ENCODE measurements around the gene METTL22.

METTL22 gene

DNA sequence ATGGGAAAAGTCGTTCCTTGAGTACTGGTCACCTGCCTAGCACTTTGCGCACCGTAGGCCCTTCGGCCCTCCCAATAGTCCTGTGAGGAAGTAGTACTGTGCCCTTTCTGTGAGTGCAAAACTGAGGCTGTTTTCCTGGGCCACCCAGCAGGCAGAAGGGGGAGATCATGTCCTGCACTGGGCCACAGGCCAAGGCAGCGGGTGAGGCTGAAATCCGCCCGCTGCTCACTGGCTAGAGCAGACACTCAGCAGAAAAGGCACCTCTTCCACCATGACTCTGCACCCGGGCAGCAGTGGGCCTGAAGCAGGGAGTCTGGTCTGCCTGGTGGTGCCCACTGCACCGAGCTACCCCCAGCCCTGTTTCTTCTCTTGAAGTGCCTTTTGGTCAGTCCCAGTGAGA lies 20.2 kb downstream of the METTL22 start:
- no peak overlapping the region for H3K4me3 ChIP-seq (ENCODE audit: low read depth, low read length)
- DNase-seq (ENCODE audit: low read depth), result no peak
- TF ChIP-seq CTCF (IDR thresholded peaks at IDR 0.05; ENCODE audit: control insufficient read depth, extremely low read depth, insufficient read depth), result no peak

GRCh38 chr16:8642146-8642545 lies 20.6 kb downstream of the METTL22 start:
- TF ChIP-seq CTCF (IDR thresholded peaks at IDR 0.05; ENCODE audit: control insufficient read depth, extremely low read depth, insufficient read depth), result no peak
- no peak for DNase-seq (ENCODE audit: low read depth)
- H3K4me3 ChIP-seq (ENCODE audit: low read depth, low read length), result no peak overlapping the region

- no peak overlapping the region for H3K4me3 ChIP-seq (ENCODE audit: low read depth, low read length)
- no peak for TF ChIP-seq CTCF (IDR thresholded peaks at IDR 0.05; ENCODE audit: control insufficient read depth, extremely low read depth, insufficient read depth)
- no peak for DNase-seq (ENCODE audit: low read depth)
Observed at GRCh38 chr16:8644211-8645140, 23.0 kb downstream of the METTL22 start.

GRCh38 chr16:8645141-8645521 lies 23.6 kb downstream of the METTL22 start:
- H3K4me3 ChIP-seq (ENCODE audit: low read depth, low read length), result no peak overlapping the region
- TF ChIP-seq CTCF (IDR thresholded peaks at IDR 0.05; ENCODE audit: control insufficient read depth, extremely low read depth, insufficient read depth), result no peak
- no peak for DNase-seq (ENCODE audit: low read depth)

GRCh38 chr16:8645831-8646230 lies 24.3 kb downstream of the METTL22 start:
- H3K4me3 ChIP-seq (ENCODE audit: low read depth, low read length), result no peak overlapping the region
- no peak for TF ChIP-seq CTCF (IDR thresholded peaks at IDR 0.05; ENCODE audit: control insufficient read depth, extremely low read depth, insufficient read depth)
- no peak for DNase-seq (ENCODE audit: low read depth)

DNA sequence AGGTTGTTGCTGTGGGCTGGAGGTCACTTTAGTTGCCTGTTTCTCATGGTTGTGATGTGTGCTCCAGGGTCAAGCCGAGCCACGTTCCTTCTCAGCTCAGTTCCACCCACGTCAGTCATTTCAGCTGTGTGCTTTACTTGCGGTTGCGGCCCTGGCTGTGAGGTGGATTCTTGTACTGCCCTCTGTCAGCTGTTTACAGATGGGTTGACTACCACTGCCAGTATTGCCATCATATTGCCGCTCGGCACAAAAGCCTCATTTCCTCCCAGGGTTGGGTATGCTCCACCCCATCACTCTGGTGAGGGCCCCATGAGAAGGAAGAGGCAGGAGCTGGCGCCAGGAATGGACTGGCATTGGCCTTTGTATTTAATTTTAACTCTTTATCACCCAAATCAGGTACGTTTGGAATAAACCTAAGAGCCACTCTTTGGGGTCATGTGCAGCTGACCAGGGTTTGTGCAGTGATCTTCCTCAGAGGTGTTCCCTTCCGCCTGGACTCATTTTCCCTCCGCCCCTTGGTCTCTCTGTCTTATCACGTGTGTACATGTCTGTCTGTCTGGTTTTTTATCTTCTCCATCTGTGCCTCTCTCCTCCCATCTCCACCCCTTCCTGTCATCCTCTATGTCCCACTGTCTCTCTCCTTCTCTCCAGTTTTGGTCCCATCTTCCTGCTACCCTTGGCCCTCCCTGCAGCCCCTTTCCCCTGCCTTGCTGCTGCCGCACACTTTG lies 25.0 kb downstream of the METTL22 start:
- no peak for DNase-seq (ENCODE audit: low read depth)
- H3K4me3 ChIP-seq (ENCODE audit: low read depth, low read length), result no peak overlapping the region
- no peak for TF ChIP-seq CTCF (IDR thresholded peaks at IDR 0.05; ENCODE audit: control insufficient read depth, extremely low read depth, insufficient read depth)

Data from LNCaP clone FGC (cell line).